HepG2 (cell line): ENCODE results near the gene NSMF. TPM values are rescaled to one million over a fixed set of nuclear protein-coding genes. Genes with fewer than 3 reads are reported as not detected.

ENCODE experiments used
- ATF3 ChIP-seq: sonication (generic); formaldehyde crosslinking; IDR thresholded peaks from 2 replicates; pipeline ENCODE4 v1.4.0; 2020; ENCODE audit warnings: missing genetic modification reagents
- CSRNP2 ChIP-seq: sonication (generic); formaldehyde crosslinking; conservative IDR thresholded peaks from 2 replicates; pipeline ENCODE4 v1.8.0; 2022; ENCODE audit warnings: low read depth, missing genetic modification reagents
- GMEB1 ChIP-seq: sonication (generic); formaldehyde crosslinking; IDR thresholded peaks from 2 replicates; pipeline ENCODE4 v1.5.1; 2020; ENCODE audit warnings: missing genetic modification reagents, mild to moderate bottlenecking, borderline replicate concordance
- GRHL1 ChIP-seq: sonication (generic); formaldehyde crosslinking; conservative IDR thresholded peaks from 2 replicates; pipeline ENCODE4 v1.8.0; 2022; ENCODE audit warnings: missing genetic modification reagents
- HES4 ChIP-seq: sonication (generic); formaldehyde crosslinking; IDR thresholded peaks from 2 replicates; pipeline ENCODE4 v1.9.0; 2021; ENCODE audit warnings: mild to moderate bottlenecking, missing genetic modification reagents, borderline replicate concordance
- HIVEP1 ChIP-seq: sonication (generic); formaldehyde crosslinking; IDR thresholded peaks from 2 replicates; pipeline ENCODE4 v1.4.0; 2020; ENCODE audit warnings: mild to moderate bottlenecking, missing genetic modification reagents
- MEIS1 ChIP-seq: sonication (generic); formaldehyde crosslinking; IDR thresholded peaks from 2 replicates; pipeline ENCODE4 v1.9.0; 2021; ENCODE audit warnings: mild to moderate bottlenecking, missing genetic modification reagents, moderate library complexity, borderline replicate concordance
- MXD4 ChIP-seq: IDR thresholded peaks from 2 replicates; pipeline ENCODE4 v1.6.1; 2016; ENCODE audit warnings: mild to moderate bottlenecking, missing biosample characterization, missing genetic modification reagents
- NR2F2 ChIP-seq: IDR thresholded peaks from 2 replicates; pipeline ENCODE4 v1.6.1; 2012; ENCODE audit warnings: low read depth, inconsistent platforms, borderline replicate concordance
- PBX3 ChIP-seq: sonication (generic); formaldehyde crosslinking; IDR thresholded peaks from 2 replicates; pipeline ENCODE4 v1.8.1; 2023; ENCODE audit warnings: missing genetic modification reagents, inconsistent platforms, borderline replicate concordance
- RBFOX2 ChIP-seq: fragments of 200-400 bp; formaldehyde crosslinking; IDR thresholded peaks from 2 replicates; pipeline ENCODE4 v1.6.1; 2017; ENCODE audit warnings: low read depth, mild to moderate bottlenecking, low read length
- TFDP1 ChIP-seq: IDR thresholded peaks from 2 replicates; pipeline ENCODE4 v1.6.1; 2016; ENCODE audit warnings: missing compliant biosample characterization, missing genetic modification reagents, borderline replicate concordance
- ZFP91 ChIP-seq: sonication (generic); formaldehyde crosslinking; IDR thresholded peaks from 2 replicates; pipeline ENCODE4 v1.9.0; 2022; ENCODE audit warnings: missing genetic modification reagents, mild to moderate bottlenecking, borderline replicate concordance
- ZFY ChIP-seq: sonication (generic); formaldehyde crosslinking; IDR thresholded peaks from 2 replicates; pipeline ENCODE4 v1.4.0; 2020; ENCODE audit warnings: missing genetic modification reagents
- ZMYM2 ChIP-seq: sonication (generic); formaldehyde crosslinking; IDR thresholded peaks from 2 replicates; pipeline ENCODE4 v1.8.0; 2022; ENCODE audit warnings: mild to moderate bottlenecking, missing genetic modification reagents
- ZNF138 ChIP-seq: sonication (generic); formaldehyde crosslinking; IDR thresholded peaks from 2 replicates; pipeline ENCODE4 v1.5.0; 2020; ENCODE audit warnings: mild to moderate bottlenecking, low read depth, missing genetic modification reagents
- ZNF282 ChIP-seq: fragments of 450-650 bp; IDR thresholded peaks from 2 replicates; pipeline ENCODE4 v1.6.1; 2018; ENCODE audit not compliant: partially characterized antibody
- ZNF30 ChIP-seq: sonication (generic); formaldehyde crosslinking; IDR thresholded peaks from 2 replicates; pipeline ENCODE4 v1.5.0; 2020; ENCODE audit warnings: mild to moderate bottlenecking, missing genetic modification reagents
- ZNF343 ChIP-seq: sonication (generic); formaldehyde crosslinking; IDR thresholded peaks from 2 replicates; pipeline ENCODE4 v1.4.0; 2020; ENCODE audit warnings: mild to moderate bottlenecking, missing genetic modification reagents
- ZNF746 ChIP-seq: sonication (generic); formaldehyde crosslinking; IDR thresholded peaks from 2 replicates; pipeline ENCODE4 v1.8.0; 2022; ENCODE audit warnings: mild to moderate bottlenecking, missing genetic modification reagents
- ZNF773 ChIP-seq: sonication (generic); formaldehyde crosslinking; IDR thresholded peaks from 2 replicates; pipeline ENCODE4 v1.4.0; 2020; ENCODE audit warnings: missing genetic modification reagents, borderline replicate concordance
- polyA plus RNA-seq, 8 experiments: library from polyadenylated mRNA; depleted of rRNA in 3 of 8; stranded (reverse) in 7 of 8; unstranded in 1 of 8; fragments of >200 nt; fragmentation: Illumina TruSeq in 4 of 8; extraction: Trizol in 4 of 8; gene quantifications; 2 replicates each; pipeline versions ENCODE4 v1.2.1 to v1.2.3, GENCODE V29; 2011 to 2016; ENCODE audit warnings: low read depth in 4 of 8, missing spikeins in 1 of 8, mixed read lengths in 1 of 8; ENCODE audit not compliant: insufficient read depth in 1 of 8
- total RNA-seq, 5 experiments: library from RNA; depleted of rRNA; stranded (reverse); fragments of >200 nt; fragmentation: Illumina TruSeq; extraction: Trizol; gene quantifications; 2 replicates each; pipeline ENCODE4 v1.2.3, GENCODE V29; 2016; ENCODE audit warnings: low read depth in 1 of 5

NSMF gene
- total and polyA plus RNA-seq, 2 of the 13 experiments (the other 11 are each of a cell fraction or from before 2014, with no cell fraction given): 44.3 to 183 TPM

GRCh38 chr9:137459152-137459600 is at the start of gene NSMF (continued):
- TF ChIP-seq ZFP91 (CRISPR knock-in tag) (no peak), ZNF773 (CRISPR knock-in tag) (no peak), PBX3 (CRISPR knock-in tag) (no peak), ZNF282 (no peak), HIVEP1 (CRISPR knock-in tag) (no peak), ZFY (peak; percentile 63), MXD4 (CRISPR knock-in tag) (0 out of 2 replicates have a peak, but pooled peaks have one; percentile 11), RBFOX2 (peak; percentile 69; the same call in 1 of the 2 replicates), ATF3 (CRISPR knock-in tag) (no peak), ZNF138 (no peak), CSRNP2 (no peak), MEIS1 (no peak), GMEB1 (CRISPR knock-in tag) (no peak), ZNF30 (CRISPR knock-in tag) (no peak), NR2F2 (no peak), HES4 (CRISPR knock-in tag) (no peak), TFDP1 (peak; percentile 11; the same call in 1 of the 2 replicates), ZNF746 (CRISPR knock-in tag) (peak; percentile 47; the same call in 1 of the 2 replicates), ZNF343 (CRISPR knock-in tag) (no peak; the same call in 1 of the 2 replicates), ZMYM2 (no peak), GRHL1 (CRISPR knock-in tag) (no peak)
